GM12892 (cell line): ENCODE results near the gene FBXL14.

Experiments
- POLR2A ChIP-seq: IDR thresholded peaks from 2 replicates; pipeline ENCODE4 v1.6.1; 2011; ENCODE audit warnings: low read depth, low read length, control low read depth
- TAF1 ChIP-seq: IDR thresholded peaks from 2 replicates; pipeline ENCODE4 v1.6.1; 2011; ENCODE audit warnings: low read depth, mild to moderate bottlenecking, control low read depth, low read length, borderline replicate concordance

DNA sequence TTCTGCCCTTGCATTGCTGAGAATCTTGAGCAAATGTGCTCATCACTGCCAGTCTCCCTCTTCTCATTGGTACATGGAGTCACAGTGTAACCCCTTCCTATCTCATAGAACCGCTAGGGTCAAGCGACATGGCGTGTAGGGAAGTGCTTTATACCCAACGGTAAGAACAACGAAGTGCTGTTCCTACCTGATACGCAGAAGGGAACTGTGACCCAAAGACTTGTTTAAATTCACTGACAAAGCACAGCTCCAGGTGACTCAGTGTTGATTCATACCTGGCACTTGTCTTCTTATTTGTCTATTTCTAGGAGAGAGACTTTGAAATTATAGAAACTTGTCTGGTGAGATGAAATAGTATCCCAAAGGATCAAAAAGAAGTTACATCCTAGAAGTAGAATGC is 53.7 kb downstream of the FBXL14 start:
- no peak for TF ChIP-seq POLR2A
- TF ChIP-seq TAF1: no peak
